ENCODE data around the gene MORN5.

MORN5 gene

DNA sequence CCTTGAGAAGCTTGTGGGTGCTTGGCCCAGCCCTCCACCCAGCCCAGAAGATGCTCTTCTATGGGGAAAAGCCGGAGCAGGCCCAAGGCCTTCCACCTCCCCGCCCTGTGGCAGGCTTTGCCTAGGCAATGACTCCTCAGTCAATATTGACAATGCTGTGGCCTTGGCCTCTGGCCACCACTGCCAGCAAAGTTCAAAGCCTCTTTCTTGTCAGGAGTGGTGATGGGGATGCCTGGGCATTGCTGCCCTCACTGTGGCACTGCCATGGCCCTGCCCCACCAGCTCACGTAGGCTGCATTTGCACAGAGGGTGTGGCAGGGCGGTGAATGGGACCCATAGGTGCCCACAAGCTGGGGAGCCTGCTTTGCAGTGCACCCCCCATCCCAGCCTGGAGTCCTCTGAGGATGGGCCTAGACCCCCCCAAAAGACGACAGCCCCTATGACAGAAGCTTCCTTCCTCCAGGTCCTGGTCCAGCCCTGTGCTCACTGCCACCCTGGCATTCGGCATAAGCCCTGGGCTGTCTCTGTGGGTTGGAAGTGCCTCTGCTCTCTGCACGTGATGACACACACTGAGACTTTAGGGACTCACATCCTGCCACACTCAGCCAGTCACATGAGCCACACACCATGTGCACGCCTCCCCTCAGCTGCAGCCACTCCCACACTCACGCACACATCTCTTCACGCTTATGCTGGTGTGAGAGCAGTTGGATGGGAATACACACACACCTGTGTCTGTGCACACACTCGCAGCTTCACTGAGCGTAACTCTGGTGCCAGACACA, 31.1 kb downstream of the MORN5 start:
- Histone ChIP-seq H3K9ac (no peak overlapping the region), H3K4me2 (ENCODE audit: low read length) (no peak overlapping the region), H3K36me3 (ENCODE audit: control insufficient read depth, insufficient read depth, low read length) (no peaks in the 10 kb centered on the region), H3K79me2 (no peaks in the 10 kb centered on the region), H3K9me3 (ENCODE audit: control insufficient read depth, low read length) (no peaks in the 10 kb centered on the region), H2AFZ (no peak overlapping the region), H3K4me1 (no peaks in the 10 kb centered on the region), H3K27ac (no peak overlapping the region), H3K27me3 (ENCODE audit: control insufficient read depth, insufficient read depth, low read length) (no peaks in the 10 kb centered on the region), H3K4me3 (ENCODE audit: low read depth, low read length) (no peak overlapping the region)
- TF ChIP-seq, protein P1, sequence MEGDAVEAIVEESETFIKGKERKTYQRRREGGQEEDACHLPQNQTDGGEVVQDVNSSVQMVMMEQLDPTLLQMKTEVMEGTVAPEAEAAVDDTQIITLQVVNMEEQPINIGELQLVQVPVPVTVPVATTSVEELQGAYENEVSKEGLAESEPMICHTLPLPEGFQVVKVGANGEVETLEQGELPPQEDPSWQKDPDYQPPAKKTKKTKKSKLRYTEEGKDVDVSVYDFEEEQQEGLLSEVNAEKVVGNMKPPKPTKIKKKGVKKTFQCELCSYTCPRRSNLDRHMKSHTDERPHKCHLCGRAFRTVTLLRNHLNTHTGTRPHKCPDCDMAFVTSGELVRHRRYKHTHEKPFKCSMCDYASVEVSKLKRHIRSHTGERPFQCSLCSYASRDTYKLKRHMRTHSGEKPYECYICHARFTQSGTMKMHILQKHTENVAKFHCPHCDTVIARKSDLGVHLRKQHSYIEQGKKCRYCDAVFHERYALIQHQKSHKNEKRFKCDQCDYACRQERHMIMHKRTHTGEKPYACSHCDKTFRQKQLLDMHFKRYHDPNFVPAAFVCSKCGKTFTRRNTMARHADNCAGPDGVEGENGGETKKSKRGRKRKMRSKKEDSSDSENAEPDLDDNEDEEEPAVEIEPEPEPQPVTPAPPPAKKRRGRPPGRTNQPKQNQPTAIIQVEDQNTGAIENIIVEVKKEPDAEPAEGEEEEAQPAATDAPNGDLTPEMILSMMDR (IDR thresholded peaks at IDR 0.05): no peak

DNA sequence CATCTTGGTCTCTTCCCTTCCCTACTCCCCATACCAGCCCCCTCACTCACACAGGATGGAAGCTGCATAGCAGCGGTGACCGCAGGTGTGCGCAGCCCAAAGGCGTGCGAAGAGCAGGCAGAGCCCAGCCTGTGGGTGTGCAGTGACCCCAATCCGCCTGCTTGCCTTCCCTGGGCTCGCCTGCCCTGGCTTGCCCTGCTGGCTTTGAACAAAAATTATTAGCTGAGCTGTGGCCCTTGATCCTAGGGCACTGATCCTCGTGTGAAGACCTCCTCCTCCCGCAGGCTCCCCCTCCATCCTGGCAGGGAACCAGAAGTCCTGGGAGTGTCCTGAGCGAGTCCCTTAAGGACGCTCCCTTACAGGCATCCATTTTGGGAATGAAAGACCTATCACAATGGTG, 31.9 kb downstream of the MORN5 start:
- Histone ChIP-seq H3K4me2 (ENCODE audit: low read length) (no peak overlapping the region), H3K9me3 (ENCODE audit: control insufficient read depth, low read length) (no peaks in the 10 kb centered on the region), H2AFZ (no peak overlapping the region), H3K4me3 (ENCODE audit: low read depth, low read length) (no peak overlapping the region), H3K79me2 (no peaks in the 10 kb centered on the region), H3K9ac (no peak overlapping the region), H3K27me3 (ENCODE audit: control insufficient read depth, insufficient read depth, low read length) (no peaks in the 10 kb centered on the region), H3K4me1 (no peaks in the 10 kb centered on the region), H3K36me3 (ENCODE audit: control insufficient read depth, insufficient read depth, low read length) (no peaks in the 10 kb centered on the region), H3K27ac (no peak overlapping the region)
- TF ChIP-seq, protein P1 (IDR thresholded peaks at IDR 0.05): no peak

DNA sequence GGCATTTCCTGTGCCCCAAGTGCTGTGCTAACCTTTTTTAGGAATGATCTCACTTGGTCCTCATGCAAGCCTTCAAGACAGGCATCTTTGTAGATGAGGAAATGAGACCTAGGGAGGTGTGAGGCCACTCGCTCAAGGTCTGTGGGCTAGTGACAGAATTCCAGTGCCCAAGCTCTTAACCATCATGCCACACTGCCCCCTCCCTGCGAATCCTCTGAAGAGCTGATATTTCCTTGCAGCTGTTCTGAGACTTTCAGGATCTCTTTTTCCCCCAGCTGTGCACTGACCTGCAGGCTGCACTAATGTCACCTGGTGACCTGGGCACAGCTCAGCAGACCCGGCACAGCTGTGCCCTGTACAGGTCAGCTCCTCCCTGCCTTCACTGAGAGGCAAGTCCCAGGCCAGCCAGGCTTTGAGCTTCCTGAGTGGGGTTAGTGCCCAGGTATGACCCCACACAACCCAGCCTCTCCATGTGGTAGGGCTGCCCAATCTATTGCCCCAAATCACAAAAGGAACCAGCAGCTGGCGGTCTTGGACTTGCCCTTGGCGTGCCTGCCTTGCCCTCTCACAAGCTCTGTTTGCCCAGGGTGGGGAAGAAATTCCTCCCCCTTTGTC, 32.7 kb downstream of the MORN5 start:
- no peaks in the 10 kb centered on the region for H3K4me1 ChIP-seq
- H3K27ac ChIP-seq: no peak overlapping the region

DNA sequence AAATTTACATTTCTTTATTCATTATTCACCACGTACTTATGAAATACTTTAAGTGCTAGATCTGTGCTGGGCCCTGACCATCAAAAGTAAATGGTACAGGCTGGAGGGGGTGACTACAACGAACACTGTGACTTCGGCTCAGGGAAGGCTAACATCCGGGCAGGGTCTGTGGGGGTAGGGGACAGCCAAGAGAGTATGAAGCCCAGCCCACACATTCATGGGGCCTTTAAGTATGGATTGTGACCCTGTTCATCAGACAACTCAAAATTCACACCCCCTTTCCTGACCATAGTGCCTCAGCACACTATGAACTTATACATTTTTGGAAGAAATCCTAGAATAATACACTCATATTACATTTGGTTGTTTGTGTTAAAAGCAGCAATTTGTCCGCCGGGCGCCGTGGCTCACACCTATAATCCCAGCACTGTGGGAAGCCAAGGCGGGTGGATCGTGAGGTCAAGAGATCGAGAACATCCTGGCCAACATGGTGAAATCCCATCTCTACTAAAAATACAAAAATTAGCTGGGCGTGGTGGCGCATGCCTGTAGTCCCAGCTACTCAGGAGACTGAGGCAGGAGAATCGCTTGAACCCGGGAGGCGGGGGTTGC, 33.3 kb downstream of the MORN5 start:
- no peaks in the 10 kb centered on the region for H3K4me1 ChIP-seq

More for the DNA sequence above, 32.7 kb downstream of the MORN5 start:
- Histone ChIP-seq H3K27me3 (ENCODE audit: control insufficient read depth, insufficient read depth, low read length) (no peaks in the 10 kb centered on the region), H3K4me2 (ENCODE audit: low read length) (no peak overlapping the region), H3K4me3 (ENCODE audit: low read depth, low read length) (no peak overlapping the region), H2AFZ (no peak overlapping the region), H3K79me2 (no peaks in the 10 kb centered on the region), H3K9ac (no peak overlapping the region), H3K9me3 (ENCODE audit: control insufficient read depth, low read length) (no peaks in the 10 kb centered on the region), H3K36me3 (ENCODE audit: control insufficient read depth, insufficient read depth, low read length) (no peaks in the 10 kb centered on the region)
- TF ChIP-seq, protein P1 (IDR thresholded peaks at IDR 0.05): no peak

More for the DNA sequence above, 33.3 kb downstream of the MORN5 start:
- TF ChIP-seq, protein P1 (IDR thresholded peaks at IDR 0.05): no peak
- Histone ChIP-seq H3K79me2 (no peaks in the 10 kb centered on the region), H3K9me3 (ENCODE audit: control insufficient read depth, low read length) (no peaks in the 10 kb centered on the region), H3K4me3 (ENCODE audit: low read depth, low read length) (no peak overlapping the region), H3K36me3 (ENCODE audit: control insufficient read depth, insufficient read depth, low read length) (no peaks in the 10 kb centered on the region), H2AFZ (no peak overlapping the region), H3K9ac (no peak overlapping the region), H3K27ac (no peak overlapping the region), H3K27me3 (ENCODE audit: control insufficient read depth, insufficient read depth, low read length) (no peaks in the 10 kb centered on the region), H3K4me2 (ENCODE audit: low read length) (no peak overlapping the region)
